Measurements from ENCODE around the gene STUB1.

DNA sequence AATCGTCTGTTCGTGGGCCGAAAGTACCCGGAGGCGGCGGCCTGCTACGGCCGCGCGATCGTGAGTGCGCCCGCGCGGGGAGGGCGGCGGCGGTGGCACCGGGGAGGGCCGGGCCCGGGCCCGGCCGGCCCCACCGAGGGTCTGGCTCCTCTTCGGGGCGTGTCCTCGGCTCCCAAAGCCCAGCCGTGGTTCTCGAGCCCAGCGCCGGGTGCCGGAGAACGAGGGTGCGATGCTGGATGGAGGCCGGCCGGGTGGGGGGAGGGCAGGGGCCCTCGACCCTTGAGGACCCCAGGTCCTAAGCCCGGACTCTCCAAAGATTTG, 375 bp downstream of the STUB1 start:
- TF ChIP-seq, protein P1, sequence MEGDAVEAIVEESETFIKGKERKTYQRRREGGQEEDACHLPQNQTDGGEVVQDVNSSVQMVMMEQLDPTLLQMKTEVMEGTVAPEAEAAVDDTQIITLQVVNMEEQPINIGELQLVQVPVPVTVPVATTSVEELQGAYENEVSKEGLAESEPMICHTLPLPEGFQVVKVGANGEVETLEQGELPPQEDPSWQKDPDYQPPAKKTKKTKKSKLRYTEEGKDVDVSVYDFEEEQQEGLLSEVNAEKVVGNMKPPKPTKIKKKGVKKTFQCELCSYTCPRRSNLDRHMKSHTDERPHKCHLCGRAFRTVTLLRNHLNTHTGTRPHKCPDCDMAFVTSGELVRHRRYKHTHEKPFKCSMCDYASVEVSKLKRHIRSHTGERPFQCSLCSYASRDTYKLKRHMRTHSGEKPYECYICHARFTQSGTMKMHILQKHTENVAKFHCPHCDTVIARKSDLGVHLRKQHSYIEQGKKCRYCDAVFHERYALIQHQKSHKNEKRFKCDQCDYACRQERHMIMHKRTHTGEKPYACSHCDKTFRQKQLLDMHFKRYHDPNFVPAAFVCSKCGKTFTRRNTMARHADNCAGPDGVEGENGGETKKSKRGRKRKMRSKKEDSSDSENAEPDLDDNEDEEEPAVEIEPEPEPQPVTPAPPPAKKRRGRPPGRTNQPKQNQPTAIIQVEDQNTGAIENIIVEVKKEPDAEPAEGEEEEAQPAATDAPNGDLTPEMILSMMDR (IDR thresholded peaks at IDR 0.05), result no peak
- no peak for TF ChIP-seq POLR2A (IDR thresholded peaks at IDR 0.05)

Data from right lobe of liver (tissue), 4 donors.